Endodermal cell (in vitro differentiated cells): Measurements from ENCODE around the gene IFITM10. TPM values are rescaled to one million over a fixed set of nuclear protein-coding genes. Genes with fewer than 3 reads are reported as not detected.
A peak's percentile ranks its signal among the peaks of the same experiment; 100 is the strongest.

Experiments used
- DNase-seq: peaks from one replicate; pipeline ENCODE4 v3.0.0-alpha.2; 2017
- H3K27ac ChIP-seq: 2 replicates; pipeline ENCODE4 v1.5.1; 2013; ENCODE audit warnings: mild to moderate bottlenecking, low read depth, low read length, moderate library complexity
- H3K27me3 ChIP-seq: 2 replicates; pipeline ENCODE4 v1.6.1; 2013; ENCODE audit warnings: mild to moderate bottlenecking, low read length, moderate library complexity; ENCODE audit not compliant: insufficient read depth, control insufficient read depth, poor library complexity, severe bottlenecking
- H3K36me3 ChIP-seq: 2 replicates; pipeline ENCODE4 v1.7.0; 2013; ENCODE audit warnings: mild to moderate bottlenecking, low read length, moderate library complexity; ENCODE audit not compliant: control insufficient read depth, insufficient read depth
- H3K4me1 ChIP-seq: one replicate; pipeline ENCODE4 v1.7.0; 2013; ENCODE audit warnings: low read length; ENCODE audit not compliant: control insufficient read depth, insufficient read depth
- H3K4me3 ChIP-seq: 2 replicates; pipeline ENCODE4 v1.5.1; 2013; ENCODE audit warnings: mild to moderate bottlenecking, low read length, moderate library complexity
- H3K9ac ChIP-seq: 2 replicates; pipeline ENCODE4 v1.6.1; 2013; ENCODE audit warnings: mild to moderate bottlenecking, low read length, moderate library complexity; ENCODE audit not compliant: poor library complexity, severe bottlenecking; ENCODE audit errors: extremely low read depth
- H3K9me3 ChIP-seq: 2 replicates; pipeline ENCODE4 v1.6.1; 2013; ENCODE audit warnings: mild to moderate bottlenecking, low read length, moderate library complexity; ENCODE audit not compliant: control insufficient read depth
- H3K27ac Mint-ChIP-seq: 2 replicates; pipeline ENCODE4 v1.8.0; 2020; ENCODE audit warnings: mixed read lengths
- H3K27me3 Mint-ChIP-seq: 2 replicates; pipeline ENCODE4 v1.8.0; 2021; ENCODE audit warnings: mild to moderate bottlenecking, mixed read lengths; ENCODE audit not compliant: insufficient read depth
- H3K36me3 Mint-ChIP-seq: 2 replicates; pipeline ENCODE4 v1.8.0; 2020; ENCODE audit warnings: low read depth, mixed read lengths
- H3K4me1 Mint-ChIP-seq: 2 replicates; pipeline ENCODE4 v1.8.0; 2020; ENCODE audit warnings: mixed read lengths
- H3K4me3 Mint-ChIP-seq: 2 replicates; pipeline ENCODE4 v1.8.0; 2020; ENCODE audit warnings: mild to moderate bottlenecking, moderate library complexity, mixed read lengths
- H3K9me3 Mint-ChIP-seq: 2 replicates; pipeline ENCODE4 v1.8.0; 2020; ENCODE audit warnings: mild to moderate bottlenecking, mixed read lengths
- WGBS, 2 experiments: methylation state at CpG; one replicate each; pipeline versions ENCODE4 v1.1.5 to v1.1.7; 2013; ENCODE audit warnings: missing lambda C conversion rate in 2 of 2, mixed read lengths in 1 of 2; ENCODE audit not compliant: insufficient coverage in 1 of 2, insufficient read length in 1 of 2; 5-methylcytosine and 5-hydroxymethylcytosine counted together
- total RNA-seq, 2 donors: library from RNA; stranded (reverse); fragmentation: NEBNext Ultra II Directional in 1 of 2; extraction: Animal tissue kit (Norgen Biotek cat#: 25700) in 1 of 2; gene quantifications; 2 replicates in 1 of 2; 3 replicates in 1 of 2; pipeline ENCODE4 v1.2.1, GENCODE V29; 2021
- TF ChIP-seq, protein P1 (sequence below): fragments of 200-600 bp; sonication (generic); conservative IDR thresholded peaks from 2 replicates; pipeline ENCODE4 v1.5.0; 2021; ENCODE audit warnings: antibody characterized with exemption, mild to moderate bottlenecking

IFITM10 gene
- total RNA-seq, 2 donors from 2014 or later = 0.75 to 1.0 TPM

DNA sequence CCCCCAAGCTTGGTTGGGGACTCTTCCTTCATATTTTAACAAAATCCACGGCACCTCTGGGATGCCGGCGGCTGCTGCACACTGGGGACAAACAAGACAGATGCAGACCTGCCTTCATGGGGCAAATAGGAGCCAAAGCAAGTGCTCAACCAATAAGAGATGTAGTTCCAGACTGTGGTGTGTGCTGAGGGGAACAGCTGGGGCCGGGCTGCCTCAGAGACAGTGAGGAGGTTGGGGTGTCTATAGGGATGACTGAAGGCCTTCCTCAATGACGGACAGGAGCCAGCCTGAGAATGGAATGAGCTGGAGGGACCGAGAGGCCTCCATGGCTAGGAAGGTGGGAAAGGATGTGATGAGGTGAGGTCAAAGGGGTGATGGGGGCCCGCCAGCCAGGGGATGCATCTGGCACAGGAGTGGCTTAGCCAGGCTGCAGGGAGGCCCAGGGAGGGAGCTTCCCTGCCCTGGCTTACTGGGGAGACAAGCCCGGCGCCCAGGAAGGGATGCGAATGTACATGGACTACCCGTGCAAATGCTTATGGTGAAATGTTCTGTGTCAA lies 23.7 kb upstream of the IFITM10 start:
- no peaks in the 10 kb centered on the region for H3K9me3 ChIP-seq
- Mint-ChIP-seq H3K36me3 (no peaks in the 10 kb centered on the region), H3K9me3 (peaks cover 2% of the 10 kb centered on the region), H3K27me3 (peaks cover 37% of the 10 kb centered on the region), H3K4me3 (no peak overlapping the region), H3K27ac (no peak overlapping the region), H3K4me1 (peaks cover 3% of the 10 kb centered on the region)
- TF ChIP-seq, protein P1, sequence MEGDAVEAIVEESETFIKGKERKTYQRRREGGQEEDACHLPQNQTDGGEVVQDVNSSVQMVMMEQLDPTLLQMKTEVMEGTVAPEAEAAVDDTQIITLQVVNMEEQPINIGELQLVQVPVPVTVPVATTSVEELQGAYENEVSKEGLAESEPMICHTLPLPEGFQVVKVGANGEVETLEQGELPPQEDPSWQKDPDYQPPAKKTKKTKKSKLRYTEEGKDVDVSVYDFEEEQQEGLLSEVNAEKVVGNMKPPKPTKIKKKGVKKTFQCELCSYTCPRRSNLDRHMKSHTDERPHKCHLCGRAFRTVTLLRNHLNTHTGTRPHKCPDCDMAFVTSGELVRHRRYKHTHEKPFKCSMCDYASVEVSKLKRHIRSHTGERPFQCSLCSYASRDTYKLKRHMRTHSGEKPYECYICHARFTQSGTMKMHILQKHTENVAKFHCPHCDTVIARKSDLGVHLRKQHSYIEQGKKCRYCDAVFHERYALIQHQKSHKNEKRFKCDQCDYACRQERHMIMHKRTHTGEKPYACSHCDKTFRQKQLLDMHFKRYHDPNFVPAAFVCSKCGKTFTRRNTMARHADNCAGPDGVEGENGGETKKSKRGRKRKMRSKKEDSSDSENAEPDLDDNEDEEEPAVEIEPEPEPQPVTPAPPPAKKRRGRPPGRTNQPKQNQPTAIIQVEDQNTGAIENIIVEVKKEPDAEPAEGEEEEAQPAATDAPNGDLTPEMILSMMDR = no peak
- 93 to 97% methylated on average over 9 to 11 of the region's 11 CpGs for WGBS, 2 experiments
- no peak overlapping the region for H3K27ac ChIP-seq
- no peak overlapping the region for H3K9ac ChIP-seq
- no peaks in the 10 kb centered on the region for H3K4me1 ChIP-seq
- no peaks in the 10 kb centered on the region for H3K27me3 ChIP-seq
- no peak overlapping the region for H3K4me3 ChIP-seq
- DNase-seq = no peak
- no peaks in the 10 kb centered on the region for H3K36me3 ChIP-seq

DNA sequence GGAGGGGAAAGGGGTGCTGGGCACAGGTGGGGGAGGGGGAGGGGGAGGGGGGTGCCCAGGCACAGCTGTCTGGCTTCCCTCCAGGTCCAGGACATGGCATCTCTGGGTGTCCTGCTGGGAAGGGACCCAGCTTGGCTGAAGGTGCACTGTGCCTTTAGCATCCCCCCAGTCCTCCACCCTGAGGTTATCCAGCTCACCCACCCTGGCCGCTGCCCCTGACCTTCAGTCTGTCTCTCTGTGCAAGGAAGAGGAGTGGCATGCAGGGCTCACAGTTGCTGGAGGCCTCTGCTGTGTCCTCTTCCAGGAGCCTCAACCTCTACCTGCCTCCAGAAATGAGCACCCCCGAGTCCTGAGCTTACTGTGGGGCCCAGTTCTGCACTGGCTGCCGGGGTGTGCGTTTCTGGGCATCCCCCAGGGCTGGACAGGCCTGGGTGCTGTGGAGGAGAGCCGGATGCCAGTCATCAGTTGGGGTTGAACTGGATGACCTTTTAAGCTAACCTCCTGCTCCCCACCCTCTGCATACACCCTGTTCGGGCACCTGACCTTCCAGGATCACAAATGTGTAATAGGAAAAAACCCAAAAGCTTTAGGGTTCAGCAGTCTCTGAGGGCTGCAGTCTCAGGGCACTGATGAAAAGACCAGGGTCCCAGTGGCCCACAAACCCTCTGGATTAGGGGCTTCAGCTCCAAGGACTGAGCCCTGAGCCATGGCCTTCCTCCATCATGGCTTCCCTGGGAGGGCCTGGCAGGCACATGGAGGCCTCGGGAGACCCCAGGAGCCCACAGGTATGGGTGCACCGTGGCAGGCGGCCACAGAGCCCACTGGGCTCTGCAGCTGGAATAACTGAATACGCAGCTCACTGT lies 23.0 kb upstream of the IFITM10 start:
- TF ChIP-seq, protein P1 = no peak
- Histone ChIP-seq H3K9ac (no peak overlapping the region), H3K36me3 (no peaks in the 10 kb centered on the region), H3K9me3 (no peaks in the 10 kb centered on the region), H3K4me1 (no peaks in the 10 kb centered on the region), H3K4me3 (no peak overlapping the region), H3K27me3 (no peaks in the 10 kb centered on the region), H3K27ac (no peak overlapping the region)
- peaks cover 34% of the 10 kb centered on the region for H3K27me3 Mint-ChIP-seq
- peak; percentile 46 for DNase-seq
- no peaks in the 10 kb centered on the region for H3K36me3 Mint-ChIP-seq
- 88 to 91% methylated on average over 7 to 10 of the region's 10 CpGs for WGBS, 2 experiments
- peaks cover 2% of the 10 kb centered on the region for H3K9me3 Mint-ChIP-seq
- H3K27ac Mint-ChIP-seq = no peak overlapping the region
- no peak overlapping the region for H3K4me3 Mint-ChIP-seq
- peaks cover 3% of the 10 kb centered on the region for H3K4me1 Mint-ChIP-seq

DNA sequence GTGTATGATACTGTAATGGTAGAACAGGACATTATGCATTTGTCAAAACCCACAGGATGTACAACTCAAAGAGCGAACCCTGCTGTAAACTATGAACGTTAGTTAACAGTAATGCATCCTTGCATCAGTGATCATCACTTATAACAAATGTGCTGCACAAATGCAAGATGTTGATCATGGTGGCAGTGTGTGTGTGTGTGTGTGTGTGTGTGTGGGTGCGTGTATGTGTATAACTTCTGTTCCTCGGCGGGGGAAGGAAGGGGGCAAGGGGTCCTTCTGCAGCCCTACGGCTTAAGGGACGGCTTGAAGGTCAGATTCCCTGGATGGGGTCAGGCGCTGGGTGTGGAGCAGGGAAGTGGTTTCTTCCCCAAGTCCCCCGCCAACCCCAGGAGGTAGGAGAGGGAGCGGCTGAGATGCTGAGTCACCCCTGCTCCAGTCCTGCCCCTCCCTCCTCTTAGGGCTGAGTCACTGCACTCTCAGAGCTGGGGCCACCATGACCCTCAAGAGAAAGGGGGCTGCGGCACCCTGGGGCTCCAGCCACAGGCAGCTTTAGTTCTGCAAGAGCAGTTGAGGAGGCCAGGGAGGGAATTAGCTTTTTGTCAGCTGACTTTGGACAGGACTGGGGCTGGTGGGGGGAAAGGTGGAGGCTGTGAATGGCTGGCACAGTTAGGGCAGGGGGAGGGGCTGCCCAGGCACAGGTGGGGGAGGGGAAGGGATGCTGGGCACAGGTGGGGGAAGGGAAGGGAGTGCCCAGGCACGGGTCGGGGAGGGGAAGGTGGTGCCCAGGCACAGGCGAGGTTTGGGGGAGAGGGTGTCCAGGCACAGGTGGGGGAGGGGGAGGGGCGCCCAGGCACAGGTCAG lies 22.1 kb upstream of the IFITM10 start:
- Histone ChIP-seq H3K36me3 (no peaks in the 10 kb centered on the region), H3K9me3 (no peaks in the 10 kb centered on the region), H3K4me3 (no peak overlapping the region), H3K4me1 (no peaks in the 10 kb centered on the region), H3K27ac (no peak overlapping the region), H3K27me3 (no peaks in the 10 kb centered on the region), H3K9ac (no peak overlapping the region)
- WGBS, 2 experiments = 70 to 71% methylated on average over 4 to 14 of the region's 15 CpGs
- TF ChIP-seq, protein P1 = no peak
- peak overlapping the region; percentile 61 for H3K27ac Mint-ChIP-seq
- peak; percentile 88 for DNase-seq
- peaks cover 2% of the 10 kb centered on the region for H3K9me3 Mint-ChIP-seq
- H3K4me1 Mint-ChIP-seq = peaks cover 3% of the 10 kb centered on the region
- peaks cover 32% of the 10 kb centered on the region for H3K27me3 Mint-ChIP-seq
- H3K36me3 Mint-ChIP-seq = no peaks in the 10 kb centered on the region
- H3K4me3 Mint-ChIP-seq = no peak overlapping the region
